Left ventricle myocardium inferior (tissue), 1 donor: ENCODE data around the gene DENND6A. TPM values are rescaled to one million over a fixed set of nuclear protein-coding genes. Genes with fewer than 3 reads are reported as not detected.
A peak's percentile ranks its signal among the peaks of the same experiment; 100 is the strongest.

Source experiments
- DNase-seq: peaks from one replicate; pipeline ENCODE4 v3.0.0-alpha.2; 2020
- H3K27ac ChIP-seq: fragments of 200-600 bp; replicated peaks from 2 replicates; pipeline ENCODE4 v1.8.0; 2021
- H3K27me3 ChIP-seq: fragments of 200-600 bp; 2 replicates; pipeline ENCODE4 v1.8.0; 2021; ENCODE audit warnings: low read depth
- H3K36me3 ChIP-seq: fragments of 200-600 bp; 2 replicates; pipeline ENCODE4 v1.8.0; 2021
- H3K4me1 ChIP-seq: fragments of 200-600 bp; 2 replicates; pipeline ENCODE4 v1.8.0; 2021
- H3K4me3 ChIP-seq: fragments of 200-600 bp; 2 replicates; pipeline ENCODE4 v1.8.0; 2021; ENCODE audit warnings: mild to moderate bottlenecking, moderate library complexity
- H3K9me3 ChIP-seq: fragments of 200-600 bp; replicated peaks from 2 replicates; pipeline ENCODE4 v1.8.0; 2021
- CTCF ChIP-seq: fragments of 200-600 bp; IDR thresholded peaks from 2 replicates; pipeline ENCODE4 v1.8.0; 2021; ENCODE audit warnings: antibody characterized with exemption, mild to moderate bottlenecking, borderline replicate concordance
- intact Hi-C: fragments of 100-400 bp; cut with micrococcal nuclease; formaldehyde crosslinking; loops from one replicate; pipeline ENCODE4 v1.11.0; 2022
- total RNA-seq: library from RNA; stranded (reverse); fragmentation: NEBNext Ultra II Directional; extraction: Animal tissue kit (Norgen Biotek cat#: 25700); gene quantifications from one replicate; pipeline ENCODE4 v1.2.1, GENCODE V29; 2021
- donor health status: DM: no; HTN: yes; CAD: no; lungs with severe emphysema.

DENND6A gene
- total RNA-seq, 1 donor from 2014 or later = 14.7 TPM

GRCh38 chr3:57592306-57592705 is 100.6 kb downstream of the DENND6A start:
- no peaks in the 10 kb centered on the region for H3K27me3 ChIP-seq
- no peaks in the 10 kb centered on the region for H3K36me3 ChIP-seq
- intact Hi-C loops = no loop called here
- TF ChIP-seq CTCF = no peak
- DNase-seq = no peak
- H3K4me3 ChIP-seq = no peak overlapping the region
- no peak overlapping the region for H3K27ac ChIP-seq
- peaks cover 68% of the 10 kb centered on the region for H3K4me1 ChIP-seq
- no peaks in the 10 kb centered on the region for H3K9me3 ChIP-seq

- H3K27ac ChIP-seq = no peak overlapping the region
- H3K36me3 ChIP-seq = peaks cover 9% of the 10 kb centered on the region
- H3K27me3 ChIP-seq = no peaks in the 10 kb centered on the region
- no peaks in the 10 kb centered on the region for H3K9me3 ChIP-seq
- H3K4me3 ChIP-seq = no peak overlapping the region
- intact Hi-C loops = no loop called here
- H3K4me1 ChIP-seq = peaks cover 71% of the 10 kb centered on the region
- TF ChIP-seq CTCF = no peak
- no peak for DNase-seq
These were observed 105.0 kb downstream of the DENND6A start for GRCh38 chr3:57587905-57588304.

- H3K4me3 ChIP-seq = no peak overlapping the region
These were observed 106.1 kb downstream of the DENND6A start for GRCh38 chr3:57586778-57587177.

DNA sequence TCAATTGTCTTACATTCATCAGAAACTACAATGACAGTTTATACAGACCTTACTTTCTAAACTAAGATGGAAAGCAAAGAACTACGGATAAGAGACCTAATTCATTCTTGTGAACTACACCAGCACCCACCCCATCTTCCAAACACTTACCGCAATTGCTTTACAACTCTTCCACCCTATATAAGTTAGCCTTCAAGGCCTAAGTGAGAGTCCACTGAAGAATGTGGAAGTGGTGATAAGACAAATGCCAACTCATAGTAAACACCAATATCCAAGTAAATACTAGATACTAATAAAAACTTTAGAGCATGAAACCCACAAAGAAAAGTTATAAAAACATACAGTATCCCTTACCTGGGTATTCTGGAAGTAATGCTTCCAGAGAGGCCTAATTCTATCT is 109.3 kb downstream of the DENND6A start:
- H3K4me3 ChIP-seq = no peak overlapping the region
- intact Hi-C loops = no loop called here
- no peak for TF ChIP-seq CTCF
- no peaks in the 10 kb centered on the region for H3K27me3 ChIP-seq
- H3K36me3 ChIP-seq = peaks cover 46% of the 10 kb centered on the region
- peaks cover 57% of the 10 kb centered on the region for H3K4me1 ChIP-seq
- no peak for DNase-seq
- H3K9me3 ChIP-seq = no peaks in the 10 kb centered on the region
- H3K27ac ChIP-seq = no peak overlapping the region

More at GRCh38 chr3:57586778-57587177, 106.1 kb downstream of the DENND6A start:
- no peaks in the 10 kb centered on the region for H3K9me3 ChIP-seq
- peaks cover 18% of the 10 kb centered on the region for H3K36me3 ChIP-seq
- no peak for DNase-seq
- intact Hi-C loops = no loop called here
- H3K4me1 ChIP-seq = peaks cover 63% of the 10 kb centered on the region
- no peak for TF ChIP-seq CTCF
- H3K27me3 ChIP-seq = no peaks in the 10 kb centered on the region
- no peak overlapping the region for H3K27ac ChIP-seq

GRCh38 chr3:57582474-57583168 is 110.3 kb downstream of the DENND6A start:
- intact Hi-C loops = no loop called here
- peaks cover 56% of the 10 kb centered on the region for H3K36me3 ChIP-seq
- no peaks in the 10 kb centered on the region for H3K9me3 ChIP-seq
- DNase-seq = no peak
- no peak overlapping the region for H3K27ac ChIP-seq
- peak; percentile 25 for TF ChIP-seq CTCF
- H3K4me3 ChIP-seq = no peak overlapping the region
- H3K4me1 ChIP-seq = peaks cover 53% of the 10 kb centered on the region
- H3K27me3 ChIP-seq = no peaks in the 10 kb centered on the region
